SU-DHL-6 (cell line): ENCODE results near the gene AP1G2.

ENCODE experiments used
- H2AFZ ChIP-seq: fragments of 200-600 bp; sonication (generic); 2 replicates; pipeline ENCODE4 v1.6.1; 2014; ENCODE audit warnings: low read depth, mild to moderate bottlenecking, moderate library complexity, mixed read lengths, antibody characterized with exemption, low read length; ENCODE audit not compliant: severe bottlenecking
- H3F3A ChIP-seq: fragments of 200-600 bp; shearing (Covaris generic); 2 replicates; pipeline ENCODE4 v1.6.0; 2016; ENCODE audit warnings: antibody characterized with exemption, mild to moderate bottlenecking; ENCODE audit not compliant: insufficient read depth
- H3K27ac ChIP-seq: fragments of 200-600 bp; sonication (generic); 2 replicates; pipeline ENCODE4 v1.5.1; 2016; ENCODE audit warnings: low read depth, mild to moderate bottlenecking, low read length, moderate library complexity, mixed read lengths
- H3K27me3 ChIP-seq: fragments of 200-600 bp; sonication (generic), shearing (Covaris generic); 2 replicates; pipeline ENCODE4 v1.6.0; 2014; ENCODE audit warnings: mild to moderate bottlenecking, low read length
- H3K36me3 ChIP-seq: fragments of 200-600 bp; sonication (generic); 2 replicates; pipeline ENCODE4 v1.6.1; 2014; ENCODE audit warnings: mild to moderate bottlenecking, low read length, mixed read lengths
- H3K4me2 ChIP-seq: fragments of 300-600, 200-600 bp; shearing (Covaris generic), sonication (generic); 2 replicates; pipeline ENCODE4 v1.6.0; 2014; ENCODE audit warnings: low read length, low read depth, mild to moderate bottlenecking; ENCODE audit not compliant: poor library complexity, severe bottlenecking
- H3K4me3 ChIP-seq: fragments of 200-600 bp; sonication (generic); 2 replicates; pipeline ENCODE4 v1.5.1; 2014; ENCODE audit warnings: antibody characterized with exemption, low read length, mild to moderate bottlenecking, mixed read lengths; ENCODE audit not compliant: insufficient read depth, poor library complexity, severe bottlenecking
- H3K79me2 ChIP-seq: fragments of 200-600 bp; sonication (generic); 2 replicates; pipeline ENCODE4 v1.6.1; 2014; ENCODE audit warnings: mild to moderate bottlenecking, low read length, moderate library complexity; ENCODE audit not compliant: insufficient read depth
- H3K9ac ChIP-seq: fragments of 200-600 bp; sonication (generic); 2 replicates; pipeline ENCODE4 v1.7.0; 2014; ENCODE audit warnings: mild to moderate bottlenecking, low read length
- H3K9me2 ChIP-seq: fragments of 200-600 bp; sonication (generic); replicated peaks from 2 replicates; pipeline ENCODE4 v1.6.1; 2014; ENCODE audit warnings: low read length; ENCODE audit not compliant: insufficient read depth
- H3K9me3 ChIP-seq: fragments of 200-600 bp; sonication (generic); 2 replicates; pipeline ENCODE4 v1.6.1; 2014; ENCODE audit warnings: low read length, mixed read lengths; ENCODE audit not compliant: insufficient read depth
- H4K20me1 ChIP-seq: fragments of 200-600 bp; sonication (generic); 2 replicates; pipeline ENCODE4 v1.6.1; 2014; ENCODE audit warnings: low read depth, mild to moderate bottlenecking, antibody characterized with exemption, low read length, moderate library complexity, mixed read lengths
- EZH2phosphoT487 ChIP-seq: fragments of 200-600 bp; sonication (generic), shearing (Covaris generic); conservative IDR thresholded peaks from 2 replicates; pipeline ENCODE4 v1.6.1; 2018; ENCODE audit warnings: mild to moderate bottlenecking, antibody characterized with exemption, low read length, moderate library complexity, mixed read lengths
- TF ChIP-seq, protein P1 (sequence below): fragments of 200-600 bp; sonication (generic); IDR thresholded peaks from one replicate; pipeline ENCODE4 v1.5.1; 2017; ENCODE audit warnings: antibody characterized with exemption, mild to moderate bottlenecking, low read length, moderate library complexity; ENCODE audit not compliant: insufficient read depth, poor library complexity, severe bottlenecking

AP1G2 gene

DNA sequence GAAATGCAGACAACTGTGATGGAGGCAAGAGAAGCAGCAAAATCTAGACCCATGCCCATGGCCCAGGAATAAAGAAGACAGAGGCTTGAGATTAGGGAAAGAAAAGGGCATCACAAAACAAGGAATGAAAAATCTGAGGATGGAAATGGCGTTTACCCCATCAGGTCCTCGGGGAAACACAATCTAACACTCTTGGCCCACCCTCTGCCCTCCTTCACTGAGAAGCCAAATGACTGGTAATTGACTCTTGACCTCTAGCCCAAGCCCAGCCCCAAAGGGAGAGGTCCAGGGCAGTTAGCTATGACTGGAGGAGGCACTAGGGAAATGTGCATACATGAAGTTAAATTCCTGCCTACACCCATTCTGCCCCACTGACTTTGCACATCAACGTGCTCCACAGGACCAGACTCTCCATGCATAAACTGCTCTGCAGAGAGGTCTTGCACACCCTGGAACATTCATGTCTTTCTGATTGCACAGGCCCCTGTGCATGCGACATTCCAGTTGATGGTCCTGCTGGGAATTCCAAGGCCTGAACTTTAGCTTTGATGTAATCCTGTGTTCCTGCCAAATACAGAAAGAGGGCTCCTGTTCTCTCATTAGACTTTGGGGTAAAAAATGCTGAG lies 21.7 kb downstream of the AP1G2 start:
- H2AFZ ChIP-seq = no peak overlapping the region
- H3K4me3 ChIP-seq = no peak overlapping the region
- no peaks in the 10 kb centered on the region for H3K9me3 ChIP-seq
- H3K9ac ChIP-seq = no peak overlapping the region
- H3K9me2 ChIP-seq = no peaks in the 10 kb centered on the region
- no peaks in the 10 kb centered on the region for H3K36me3 ChIP-seq
- no peak overlapping the region for H3K4me2 ChIP-seq
- H3K27ac ChIP-seq = no peak overlapping the region
- H3K79me2 ChIP-seq = no peaks in the 10 kb centered on the region
- H4K20me1 ChIP-seq = no peaks in the 10 kb centered on the region
- no peaks in the 10 kb centered on the region for H3F3A ChIP-seq
- H3K27me3 ChIP-seq = no peaks in the 10 kb centered on the region
- TF ChIP-seq, protein P1, sequence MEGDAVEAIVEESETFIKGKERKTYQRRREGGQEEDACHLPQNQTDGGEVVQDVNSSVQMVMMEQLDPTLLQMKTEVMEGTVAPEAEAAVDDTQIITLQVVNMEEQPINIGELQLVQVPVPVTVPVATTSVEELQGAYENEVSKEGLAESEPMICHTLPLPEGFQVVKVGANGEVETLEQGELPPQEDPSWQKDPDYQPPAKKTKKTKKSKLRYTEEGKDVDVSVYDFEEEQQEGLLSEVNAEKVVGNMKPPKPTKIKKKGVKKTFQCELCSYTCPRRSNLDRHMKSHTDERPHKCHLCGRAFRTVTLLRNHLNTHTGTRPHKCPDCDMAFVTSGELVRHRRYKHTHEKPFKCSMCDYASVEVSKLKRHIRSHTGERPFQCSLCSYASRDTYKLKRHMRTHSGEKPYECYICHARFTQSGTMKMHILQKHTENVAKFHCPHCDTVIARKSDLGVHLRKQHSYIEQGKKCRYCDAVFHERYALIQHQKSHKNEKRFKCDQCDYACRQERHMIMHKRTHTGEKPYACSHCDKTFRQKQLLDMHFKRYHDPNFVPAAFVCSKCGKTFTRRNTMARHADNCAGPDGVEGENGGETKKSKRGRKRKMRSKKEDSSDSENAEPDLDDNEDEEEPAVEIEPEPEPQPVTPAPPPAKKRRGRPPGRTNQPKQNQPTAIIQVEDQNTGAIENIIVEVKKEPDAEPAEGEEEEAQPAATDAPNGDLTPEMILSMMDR = no peak
- TF ChIP-seq EZH2phosphoT487 = no peak

DNA sequence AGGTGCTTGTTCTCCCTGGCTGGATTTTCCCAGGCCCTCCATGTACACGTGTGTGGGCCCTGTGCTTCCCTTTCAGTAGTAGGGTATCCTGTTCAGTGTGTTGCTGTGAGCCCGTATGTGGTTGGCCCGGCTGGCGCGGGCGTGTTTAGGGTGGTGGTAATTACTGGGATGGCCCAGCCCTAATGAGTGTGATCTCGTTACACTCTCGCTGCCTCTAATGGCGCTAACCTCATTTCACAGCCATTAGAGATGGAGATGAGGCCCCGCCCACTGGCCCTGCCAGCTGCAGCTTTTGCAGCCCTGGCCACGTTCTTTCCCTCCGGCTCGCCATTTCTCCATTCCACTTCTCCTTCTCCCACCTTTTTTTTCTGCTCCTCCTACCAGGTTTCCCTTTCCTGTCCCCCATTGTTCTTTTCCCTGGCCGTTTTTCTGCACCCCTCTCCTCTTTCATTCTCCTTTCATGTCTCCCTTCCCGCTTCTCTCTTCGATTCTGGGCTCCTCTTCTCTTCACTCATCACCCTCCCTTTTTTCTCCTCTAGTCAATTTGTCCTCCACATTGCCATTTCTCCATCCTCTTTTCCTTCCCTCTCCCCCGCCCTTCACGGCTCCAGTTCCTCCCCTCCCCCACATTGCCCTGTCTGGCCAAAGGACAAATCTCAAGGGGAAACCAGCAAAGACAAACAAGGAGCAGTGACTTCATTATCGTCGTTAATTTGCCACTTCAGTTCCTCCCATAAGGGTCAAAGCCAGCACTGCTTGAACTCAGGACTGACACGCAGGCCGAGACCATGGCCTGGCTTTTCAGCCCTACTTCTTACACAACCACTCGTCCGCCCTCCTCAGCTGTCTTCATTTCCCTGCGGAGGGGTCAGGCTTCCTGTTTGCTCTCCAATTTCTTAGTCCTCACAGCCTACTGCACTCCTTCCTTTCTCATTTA lies 22.8 kb downstream of the AP1G2 start:
- Histone ChIP-seq H3K4me3 (no peak overlapping the region), H2AFZ (no peak overlapping the region), H3K79me2 (no peaks in the 10 kb centered on the region), H3K36me3 (no peaks in the 10 kb centered on the region), H3K27me3 (no peaks in the 10 kb centered on the region), H3K9me3 (no peaks in the 10 kb centered on the region), H3K9ac (no peak overlapping the region), H3K4me2 (no peak overlapping the region), H3K9me2 (no peaks in the 10 kb centered on the region), H3F3A (no peaks in the 10 kb centered on the region), H4K20me1 (no peaks in the 10 kb centered on the region), H3K27ac (no peak overlapping the region)
- TF ChIP-seq, protein P1 = no peak
- TF ChIP-seq EZH2phosphoT487 = no peak

DNA sequence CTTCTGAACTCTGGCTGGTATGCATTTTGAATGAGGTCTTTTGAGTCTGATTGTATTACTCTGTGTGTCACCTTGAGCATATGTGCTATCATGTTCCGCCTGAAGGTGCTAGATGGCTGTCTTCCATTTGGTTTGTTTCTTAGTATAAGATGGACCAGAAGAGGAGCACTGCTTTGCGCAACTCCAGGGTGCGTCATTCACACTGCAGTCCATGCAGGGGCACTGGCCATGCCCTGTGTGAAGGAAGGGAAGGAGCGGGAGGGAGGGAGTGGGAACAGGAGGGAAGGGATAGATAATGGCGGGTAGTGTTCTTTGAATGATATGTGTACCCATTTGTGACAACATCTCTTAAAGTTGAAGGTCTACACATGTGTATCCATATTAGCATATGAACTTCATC lies 24.2 kb downstream of the AP1G2 start:
- H3K36me3 ChIP-seq = no peaks in the 10 kb centered on the region
- no peak overlapping the region for H3K4me2 ChIP-seq
- H4K20me1 ChIP-seq = no peaks in the 10 kb centered on the region
- no peaks in the 10 kb centered on the region for H3F3A ChIP-seq
- H3K9me2 ChIP-seq = no peaks in the 10 kb centered on the region
- TF ChIP-seq, protein P1 = no peak
- TF ChIP-seq EZH2phosphoT487 = no peak
- H3K9ac ChIP-seq = no peak overlapping the region
- no peaks in the 10 kb centered on the region for H3K79me2 ChIP-seq
- H3K27me3 ChIP-seq = no peaks in the 10 kb centered on the region
- H3K27ac ChIP-seq = no peak overlapping the region
- H2AFZ ChIP-seq = no peak overlapping the region
- H3K4me3 ChIP-seq = no peak overlapping the region
- no peaks in the 10 kb centered on the region for H3K9me3 ChIP-seq
